Mesenteric fat pad (tissue), 1 donor: Measurements from ENCODE around the gene TEAD4. TPM values are rescaled to one million over a fixed set of nuclear protein-coding genes. Genes with fewer than 3 reads are reported as not detected.

Experiments
- DNase-seq: peaks from one replicate; pipeline ENCODE4 v3.0.0-alpha.2; 2020; ENCODE audit warnings: low spot score
- long read RNA-seq: library from polyadenylated mRNA; unstranded; transcript quantifications from one replicate; pipeline ENCODE4 v2.0.0, GENCODE V29; 2020
- total RNA-seq: library from RNA; stranded (reverse); fragmentation: NEBNext Ultra II Directional; extraction: Animal tissue kit (Norgen Biotek cat#: 25700); gene quantifications from one replicate; pipeline ENCODE4 v1.2.1, GENCODE V29; 2021
- donor health status: DM: yes; HTN: yes; CAD: no.

Gene TEAD4
- total RNA-seq = 19.2 TPM
- long read RNA-seq, transcript TEAD4-202 (13 exons, 1,690 nt) = major isoform, 17 of 73 reads
- long read RNA-seq, partial matches to known transcripts = 37 of 73 reads
- long read RNA-seq, other reads (novel, unspliced or antisense) = 18 of 73 reads

- DNase-seq = no peak
Measured at GRCh38 chr12:2959192-2959504, at the start of gene TEAD4. Gene TEAD4 (plus strand): TSS chr12:2959397.

- no peak for DNase-seq
Measured at GRCh38 chr12:2912216-2912575, 47.0 kb upstream of the TEAD4 start.

GRCh38 chr12:2919249-2919648 lies 39.9 kb upstream of the TEAD4 start:
- DNase-seq = no peak

- no peak for DNase-seq
Measured at GRCh38 chr12:2922329-2922728, 36.9 kb upstream of the TEAD4 start.

DNA sequence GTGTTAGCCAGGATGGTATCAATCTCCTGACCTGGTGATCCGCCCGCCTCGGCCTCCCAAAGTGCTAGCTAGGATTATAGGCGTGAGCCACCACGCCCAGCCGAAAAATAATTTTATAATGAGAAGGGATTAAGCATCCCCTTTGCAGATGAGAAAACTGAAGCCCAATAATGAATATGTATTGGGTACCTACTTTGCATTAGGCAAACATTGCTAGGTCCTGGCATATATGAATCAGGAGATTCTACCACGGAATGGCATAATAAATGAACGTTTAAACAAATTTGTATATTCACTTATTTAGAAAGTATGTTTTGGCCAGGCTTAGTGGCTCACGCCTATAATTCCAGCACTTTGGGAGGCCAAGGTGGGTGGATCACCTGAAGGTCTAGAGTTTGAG lies 36.1 kb upstream of the TEAD4 start:
- no peak for DNase-seq

GRCh38 chr12:2924019-2924418 lies 35.2 kb upstream of the TEAD4 start:
- no peak for DNase-seq

DNA sequence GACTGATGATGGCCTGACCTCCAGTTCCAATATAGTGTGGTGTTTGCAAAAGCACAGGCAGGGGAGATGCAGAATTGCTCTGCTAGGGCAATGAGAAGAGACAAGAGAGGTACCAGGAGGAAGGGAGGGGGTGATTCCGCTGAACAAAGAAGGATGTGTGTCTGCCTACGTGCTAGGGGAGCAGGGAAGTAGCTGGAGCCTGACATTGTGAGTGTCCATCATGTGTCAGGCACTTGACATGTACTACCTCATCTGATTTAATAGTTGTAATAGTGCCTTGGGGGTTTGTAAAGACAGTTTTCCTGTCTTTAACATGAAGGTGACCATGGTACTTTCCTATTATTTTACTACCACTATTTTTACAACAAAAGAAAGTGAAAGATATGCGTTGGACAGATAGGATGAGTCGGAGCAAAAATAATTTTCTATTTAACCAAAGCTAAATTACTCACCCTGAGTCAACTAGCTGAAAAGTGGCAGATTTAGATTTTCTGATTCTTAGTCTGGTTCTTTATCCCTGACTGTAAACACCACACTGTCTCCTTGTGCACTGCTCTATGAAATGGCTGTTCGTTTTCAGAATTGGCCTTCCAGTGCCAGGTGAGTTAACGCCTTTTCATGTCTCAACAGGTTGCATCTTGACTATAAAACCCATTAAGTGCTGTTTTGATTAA lies 33.7 kb upstream of the TEAD4 start:
- DNase-seq = peak; percentile 35

- no peak for DNase-seq
Measured at GRCh38 chr12:2930865-2931264, 28.3 kb upstream of the TEAD4 start.

- DNase-seq = no peak
Measured at GRCh38 chr12:2933586-2933985, 25.6 kb upstream of the TEAD4 start.

DNA sequence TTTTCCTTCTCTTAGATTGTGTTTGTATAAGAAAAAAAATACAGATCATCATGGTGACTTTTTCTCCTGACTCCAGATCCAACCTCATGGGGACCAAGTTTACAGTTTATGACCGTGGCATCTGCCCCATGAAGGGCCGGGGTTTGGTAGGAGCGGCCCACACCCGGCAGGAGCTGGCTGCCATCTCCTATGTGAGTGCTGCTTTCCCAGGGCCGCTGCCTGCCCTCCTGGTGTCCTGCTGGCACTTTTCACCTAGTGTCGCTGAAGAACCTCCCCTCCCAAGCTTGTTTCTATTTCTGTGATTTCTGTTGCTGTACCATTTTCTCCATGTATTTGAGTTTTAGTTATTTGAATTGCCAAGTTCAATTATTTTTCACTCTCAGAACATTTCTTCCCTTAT lies 24.8 kb upstream of the TEAD4 start:
- DNase-seq = no peak

GRCh38 chr12:2936301-2936700 lies 22.9 kb upstream of the TEAD4 start:
- no peak for DNase-seq

DNA sequence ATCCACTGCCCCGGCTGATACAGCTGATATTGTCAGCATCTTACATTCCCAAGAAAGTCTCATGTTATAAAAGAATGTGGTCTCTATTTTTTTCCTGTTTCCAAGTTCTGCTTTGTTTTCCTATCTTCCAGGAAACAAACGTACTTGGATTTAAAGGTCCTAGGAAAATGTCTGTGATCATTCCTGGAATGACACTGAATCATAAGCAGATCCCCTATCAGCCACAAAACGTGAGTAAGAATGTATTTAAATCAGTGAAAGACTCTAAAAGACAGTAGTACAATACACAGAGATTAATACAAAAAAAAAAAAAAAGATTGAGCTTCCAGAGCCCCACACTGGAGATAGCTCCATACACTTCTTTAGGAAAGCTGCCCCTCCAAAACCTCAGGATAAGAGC lies 21.7 kb upstream of the TEAD4 start:
- DNase-seq = no peak

DNA sequence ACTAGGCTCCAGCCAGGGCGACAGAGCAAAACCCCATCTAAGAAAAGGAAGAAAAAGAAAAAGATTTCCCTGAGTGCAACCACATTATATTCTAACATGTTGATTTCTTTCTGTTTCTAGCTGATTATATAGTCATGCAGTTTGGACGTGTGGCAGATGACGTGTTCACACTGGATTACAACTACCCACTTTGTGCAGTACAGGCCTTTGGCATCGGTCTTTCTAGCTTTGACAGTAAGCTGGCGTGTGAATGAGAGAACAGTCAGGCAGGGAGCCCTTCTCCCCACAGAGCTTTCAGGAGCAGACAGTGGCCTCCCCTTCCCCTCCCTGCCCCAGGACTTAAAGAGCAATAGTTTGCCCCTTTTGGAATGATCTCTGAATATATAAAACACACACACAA lies 20.0 kb upstream of the TEAD4 start:
- no peak for DNase-seq

GRCh38 chr12:2940564-2940963 lies 18.6 kb upstream of the TEAD4 start:
- no peak for DNase-seq

DNA sequence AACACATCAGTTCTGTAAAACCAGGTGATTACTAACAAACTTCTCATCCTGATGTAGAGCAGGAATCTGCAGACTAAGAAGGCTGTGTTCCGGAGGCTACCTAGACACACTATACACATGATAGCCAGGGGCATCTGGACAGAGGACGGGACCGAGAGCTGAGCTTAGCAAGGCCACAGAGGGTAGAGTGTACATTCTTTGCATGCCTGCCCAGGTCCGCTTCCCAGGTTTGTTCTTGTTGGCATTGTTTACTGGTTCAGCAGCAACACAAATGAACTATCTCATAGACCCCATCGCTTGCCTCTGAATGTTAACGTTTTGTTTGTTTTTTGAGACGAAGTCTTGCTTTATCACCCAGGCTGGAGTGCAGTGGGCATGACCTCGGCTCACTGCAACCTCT lies 17.7 kb upstream of the TEAD4 start:
- DNase-seq = no peak

GRCh38 chr12:2944401-2945047 lies 14.7 kb upstream of the TEAD4 start:
- DNase-seq = no peak

- no peak for DNase-seq
Measured at GRCh38 chr12:2949411-2949810, 9.8 kb upstream of the TEAD4 start.

GRCh38 chr12:2955888-2956287 lies 3.3 kb upstream of the TEAD4 start:
- DNase-seq = no peak

- no peak for DNase-seq
Measured at GRCh38 chr12:2957816-2958431, 1.3 kb upstream of the TEAD4 start.

GRCh38 chr12:2958432-2959191 lies 585 bp upstream of the TEAD4 start:
- DNase-seq = no peak

GRCh38 chr12:2959505-2960389 lies 550 bp downstream of the TEAD4 start:
- no peak for DNase-seq
